GM21360 (cell line): ENCODE results near the gene KPNA5.
"Not testable (repeated sequence)": the region's sequence is repeated elsewhere in the genome, so short reads cannot be mapped to it uniquely, and the experiment has no call there.

Experiments used
- ATAC-seq: cut with Tn5 transposase; IDR thresholded peaks from one replicate; pipeline ENCODE4 v1.9.1; 2021; ENCODE audit warnings: mild to moderate bottlenecking, moderate library complexity; ENCODE audit not compliant: unreplicated experiment

Gene KPNA5

DNA sequence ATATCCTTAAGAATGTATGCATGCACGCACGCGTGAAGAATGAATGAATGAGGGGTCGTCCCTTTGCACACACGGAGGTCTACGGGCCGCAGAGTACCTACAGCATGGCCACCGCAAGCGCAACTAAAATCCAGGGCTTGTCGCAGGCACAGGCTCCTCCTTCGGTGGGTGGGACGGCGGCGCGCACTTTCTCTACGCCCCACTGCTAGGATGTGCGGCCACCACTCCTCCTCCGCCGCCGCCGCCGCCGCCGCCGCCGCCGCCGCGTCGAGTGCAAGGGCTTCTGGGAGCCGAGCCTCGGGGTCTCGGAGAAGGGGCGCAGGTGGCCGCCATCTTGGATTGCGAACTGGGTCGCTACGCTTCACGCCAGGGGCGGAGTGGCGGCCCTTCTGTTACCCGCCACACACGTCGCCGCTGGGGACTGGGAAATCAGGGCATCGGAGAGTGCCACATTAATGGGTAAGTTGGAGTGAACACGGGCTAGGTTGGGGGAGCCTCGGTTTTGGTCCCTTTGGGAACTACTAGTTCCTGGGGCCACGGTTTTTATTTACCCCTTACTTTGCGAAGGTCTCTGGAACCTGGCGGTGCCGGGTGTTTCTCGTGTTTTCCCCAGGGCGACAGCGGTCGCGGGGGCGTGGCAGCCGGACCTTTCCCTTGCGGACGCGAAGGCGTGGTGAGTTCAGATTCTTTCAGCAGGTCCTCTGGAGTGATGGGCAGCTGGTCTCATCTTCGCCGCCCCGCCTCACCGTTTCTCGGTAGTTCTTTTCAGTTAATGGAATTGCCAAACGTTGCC, at the start of gene KPNA5:
KPNA5 (plus strand) TSS at position 332 of the 793 bp plus-strand sequence; CDS start at position 456, 124 bp downstream.
- ATAC-seq, result peak; percentile 92

GRCh38 chr6:116631379-116631990, 49.5 kb upstream of the KPNA5 start:
- ATAC-seq, result no peak

- no peak for ATAC-seq
Measured at GRCh38 chr6:116633685-116634084, 47.3 kb upstream of the KPNA5 start.

DNA sequence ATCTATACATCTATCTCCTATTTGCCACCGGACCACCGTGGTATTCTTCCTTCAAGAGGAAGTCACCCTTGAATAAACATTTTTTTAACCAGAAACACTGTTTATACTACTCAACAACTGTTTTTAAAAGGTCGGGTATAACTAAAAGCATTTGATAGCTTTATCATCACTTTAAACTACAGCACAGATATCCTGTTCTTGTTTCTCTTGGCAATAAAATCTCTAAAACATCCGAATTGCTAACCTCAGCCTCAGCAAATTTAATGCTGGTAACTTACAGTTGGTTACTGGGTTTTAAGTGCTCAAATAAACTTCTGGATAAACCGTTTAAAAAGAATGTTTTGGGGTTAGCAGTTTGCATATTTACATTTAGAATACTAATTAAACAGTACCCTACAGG, 32.9 kb upstream of the KPNA5 start:
- no peak for ATAC-seq

- no peak for ATAC-seq
Measured at GRCh38 chr6:116649129-116649528, 31.9 kb upstream of the KPNA5 start.

DNA sequence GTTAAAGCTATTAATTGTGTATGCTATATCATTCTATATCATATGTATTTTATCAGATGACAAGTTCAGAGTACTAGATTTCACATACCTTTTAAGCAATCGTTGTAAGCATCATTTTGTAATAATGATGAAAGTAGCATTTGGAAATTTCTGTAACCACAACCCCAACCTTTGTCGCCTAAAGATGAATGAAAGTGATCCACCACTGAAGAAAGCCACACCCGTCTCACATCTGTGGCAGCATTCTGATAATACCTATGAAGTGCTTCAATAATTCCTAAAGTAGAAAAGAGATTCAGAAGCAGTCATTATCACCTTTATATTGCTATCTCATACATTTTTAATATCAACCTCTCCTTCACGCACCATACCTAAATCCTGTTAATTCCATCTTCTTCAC, 29.1 kb upstream of the KPNA5 start:
- ATAC-seq, result no peak

- no peak for ATAC-seq
Measured at GRCh38 chr6:116661594-116661993, 19.4 kb upstream of the KPNA5 start.

DNA sequence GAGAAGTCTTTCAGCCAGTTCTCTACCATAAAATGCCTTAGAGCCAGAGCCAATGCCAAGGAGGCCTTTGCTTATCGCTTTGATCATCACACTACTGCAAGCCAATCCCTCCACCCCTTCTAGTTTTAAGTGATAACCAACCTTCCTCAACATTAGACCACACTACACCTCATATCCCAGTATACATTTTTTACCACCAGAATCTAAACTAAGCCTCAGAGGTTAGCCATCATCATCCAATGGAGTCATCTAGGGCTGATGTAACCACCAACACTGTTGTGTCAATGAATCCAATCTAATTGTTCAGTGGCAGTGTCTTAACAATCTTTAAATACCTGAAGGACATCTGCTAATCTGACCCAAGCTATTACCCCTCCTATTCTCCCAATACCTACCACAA, 18.8 kb upstream of the KPNA5 start:
- no peak for ATAC-seq

- ATAC-seq, result no peak
Measured at GRCh38 chr6:116663308-116663707, 17.7 kb upstream of the KPNA5 start.

GRCh38 chr6:116664169-116664568, 16.8 kb upstream of the KPNA5 start:
- ATAC-seq, result not testable (repeated sequence)

- no peak for ATAC-seq
Measured at GRCh38 chr6:116665464-116665863, 15.5 kb upstream of the KPNA5 start.

- peak; percentile 54 for ATAC-seq
Measured at GRCh38 chr6:116666869-116667268, 14.1 kb upstream of the KPNA5 start.

DNA sequence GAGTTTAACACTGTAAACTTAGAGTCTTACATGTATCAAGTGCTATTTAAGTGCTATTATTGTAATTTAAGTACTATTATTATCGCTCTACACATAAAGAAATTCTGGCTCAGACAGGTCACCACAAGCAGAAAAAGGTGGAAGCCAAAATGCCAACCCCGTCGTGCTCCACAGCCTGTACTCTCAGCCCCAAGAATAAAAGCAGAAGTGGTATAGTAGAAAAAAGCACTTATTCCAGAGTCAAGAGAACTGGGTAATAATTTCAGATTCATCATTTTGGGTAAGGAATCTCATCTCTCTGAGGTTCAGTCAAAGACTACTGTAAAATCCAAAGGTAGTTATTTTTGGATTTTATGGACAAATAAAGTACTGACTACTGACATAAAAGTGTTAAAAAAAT, 13.4 kb upstream of the KPNA5 start:
- ATAC-seq, result peak; percentile 31

- ATAC-seq, result no peak
Measured at GRCh38 chr6:116672306-116672705, 8.7 kb upstream of the KPNA5 start.

DNA sequence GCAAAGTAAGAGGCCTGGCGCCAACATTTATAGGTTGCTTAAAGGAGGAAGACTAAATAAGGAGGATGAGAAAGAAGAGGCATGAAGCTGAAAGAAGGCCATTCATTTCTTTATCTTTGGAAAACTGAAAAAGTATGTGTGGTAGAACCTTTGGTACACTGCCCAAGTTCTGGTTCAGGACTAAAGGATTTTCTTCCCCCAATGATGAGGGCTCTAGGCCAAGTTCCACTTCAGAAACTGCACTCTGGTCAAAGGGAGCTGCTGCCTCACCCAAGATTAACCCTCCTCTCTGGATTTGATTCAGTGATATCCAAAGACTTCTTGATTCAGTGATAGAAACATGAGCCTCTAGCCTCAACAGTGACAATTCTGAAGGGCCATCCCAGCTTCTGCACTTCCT, 5.0 kb upstream of the KPNA5 start:
- ATAC-seq, result no peak

GRCh38 chr6:116682334-116682712, 1.3 kb downstream of the KPNA5 start:
- ATAC-seq, result peak; percentile 30

- ATAC-seq, result no peak
Measured at GRCh38 chr6:116685437-116685993, 4.5 kb downstream of the KPNA5 start.

DNA sequence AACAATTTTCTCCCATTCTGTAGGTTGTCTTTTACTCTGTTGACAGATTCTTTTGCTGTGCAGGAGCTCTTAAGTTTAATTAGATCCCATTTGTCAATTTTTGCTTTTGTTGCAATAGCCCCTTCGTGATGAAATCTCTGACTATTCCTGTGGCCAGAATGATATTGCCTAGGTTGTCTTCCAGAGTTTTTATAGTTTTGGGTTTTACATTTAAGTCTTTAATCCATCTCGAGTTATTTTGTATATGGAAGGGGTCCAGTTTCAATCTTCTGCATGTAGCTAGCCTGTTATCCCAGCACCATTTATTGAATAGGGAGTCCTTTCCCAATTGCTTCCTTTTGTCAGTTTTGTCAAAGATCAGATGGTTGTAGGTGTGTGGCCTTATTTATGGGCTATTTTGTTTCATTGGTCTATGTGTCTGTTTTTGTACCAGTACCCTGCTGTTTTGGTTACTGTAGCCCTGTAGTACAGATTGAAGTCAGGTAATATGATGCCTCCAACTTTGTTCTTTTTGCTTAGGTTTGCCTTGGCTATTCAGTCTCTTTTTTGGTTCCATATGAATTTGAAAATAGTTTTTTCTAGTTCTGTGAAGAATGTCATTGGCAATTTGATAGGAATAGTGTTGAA, 5.6 kb downstream of the KPNA5 start:
- not testable (repeated sequence) for ATAC-seq

GRCh38 chr6:116691154-116691553, 10.1 kb downstream of the KPNA5 start:
- ATAC-seq, result no peak

DNA sequence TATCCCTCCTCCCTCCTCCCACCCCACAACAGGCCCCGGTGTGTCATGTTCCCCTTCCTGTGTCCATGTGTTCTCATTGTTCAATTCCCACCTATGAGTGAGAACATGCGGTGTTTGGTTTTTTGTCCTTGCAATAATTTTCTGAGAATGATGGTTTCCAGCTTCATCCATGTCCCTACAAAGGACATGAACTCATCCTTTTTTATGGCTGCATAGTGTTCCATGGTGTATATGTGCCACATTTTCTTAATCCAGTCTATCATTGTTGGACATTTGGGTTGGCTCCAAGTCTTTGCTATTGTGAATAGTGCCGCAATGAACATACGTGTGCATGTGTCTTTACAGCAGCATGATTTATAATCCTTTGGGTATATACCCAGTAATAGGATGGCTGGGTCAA, 11.9 kb downstream of the KPNA5 start:
- ATAC-seq, result not testable (repeated sequence)

- ATAC-seq, result not testable (repeated sequence)
Measured at GRCh38 chr6:116693275-116693674, 12.3 kb downstream of the KPNA5 start.

DNA sequence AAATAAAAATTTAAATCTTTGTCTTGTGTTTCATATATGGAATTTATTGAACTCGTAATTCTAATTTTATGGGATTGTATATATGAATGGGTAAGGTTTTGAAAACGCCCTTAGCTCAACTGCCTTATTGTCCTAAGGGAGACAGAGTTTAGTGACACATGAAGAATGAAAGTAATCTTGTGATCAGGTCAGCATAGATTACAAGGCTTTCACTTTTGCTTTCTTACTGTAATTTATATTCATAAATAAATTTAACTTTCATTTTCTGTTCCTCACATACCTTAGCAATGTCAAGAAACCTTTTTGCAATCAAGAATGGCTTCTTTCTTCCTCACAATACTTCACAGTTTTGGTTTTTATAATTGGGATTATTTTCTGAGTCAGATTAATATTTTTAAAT, 14.4 kb downstream of the KPNA5 start:
- peak; percentile 88 for ATAC-seq
